GM12891 (cell line): ENCODE data around the gene ADGRG2.

Source experiments
- DNase-seq: peaks from one replicate; pipeline ENCODE4 v3.0.0; 2011; ENCODE audit warnings: low spot score; ENCODE audit not compliant: insufficient read length
- FAIRE-seq: peaks from 2 replicates; lab custom pipeline; 2011; peaks lifted over from hg19 to GRCh38; lab: Jason Lieb, UNC
- PAX5 ChIP-seq: IDR thresholded peaks from 2 replicates; pipeline ENCODE4 v1.6.1; 2011; ENCODE audit warnings: low read length, moderate library complexity, mild to moderate bottlenecking; ENCODE audit not compliant: insufficient read depth, severe bottlenecking
- POLR2A ChIP-seq: IDR thresholded peaks from 2 replicates; pipeline ENCODE4 v1.6.1; 2011; ENCODE audit warnings: low read depth, low read length, control low read depth
- POLR2AphosphoS5 ChIP-seq: IDR thresholded peaks from 2 replicates; pipeline ENCODE4 v1.6.1; 2011; ENCODE audit warnings: low read depth, low read length, control low read depth
- POU2F2 ChIP-seq: IDR thresholded peaks from 2 replicates; pipeline ENCODE4 v1.6.1; 2011; ENCODE audit warnings: low read depth, mild to moderate bottlenecking, control low read depth, low read length, moderate library complexity
- SPI1 ChIP-seq: IDR thresholded peaks from 2 replicates; pipeline ENCODE4 v1.6.1; 2011; ENCODE audit warnings: low read depth, low read length, control low read depth
- TAF1 ChIP-seq: IDR thresholded peaks from 2 replicates; pipeline ENCODE4 v1.6.1; 2011; ENCODE audit warnings: low read depth, low read length, control low read depth

Gene ADGRG2

GRCh38 chrX:19007868-19008267, 114.4 kb downstream of the ADGRG2 start:
- TF ChIP-seq TAF1 (no peak), POLR2A (no peak), POLR2AphosphoS5 (no peak), POU2F2 (no peak)
- FAIRE-seq (no peak), DNase-seq (no peak)

- FAIRE-seq (no peak), DNase-seq (no peak)
- TF ChIP-seq POU2F2 = no peak
- TF ChIP-seq POLR2A = no peak
- TF ChIP-seq TAF1 = no peak
- no peak for TF ChIP-seq POLR2AphosphoS5
- TF ChIP-seq PAX5 = no peak
- no peak for TF ChIP-seq SPI1
Measured at GRCh38 chrX:19007011-19007410, 115.3 kb downstream of the ADGRG2 start.

- TF ChIP-seq TAF1 (no peak), POLR2A (no peak), POLR2AphosphoS5 (no peak), SPI1 (no peak)
- DNase-seq = no peak
- no peak for FAIRE-seq
Measured at GRCh38 chrX:19005909-19006308, 116.4 kb downstream of the ADGRG2 start.

GRCh38 chrX:19003756-19004155, 118.5 kb downstream of the ADGRG2 start:
- no peak for FAIRE-seq
- no peak for TF ChIP-seq SPI1
- TF ChIP-seq PAX5 = no peak
- no peak for TF ChIP-seq POLR2A
- no peak for TF ChIP-seq POU2F2
- no peak for TF ChIP-seq TAF1
- no peak for TF ChIP-seq POLR2AphosphoS5
- DNase-seq = no peak

GRCh38 chrX:18998653-18999052, 123.6 kb downstream of the ADGRG2 start:
- FAIRE-seq (no peak), DNase-seq (no peak)
- TF ChIP-seq POLR2A = no peak
- TF ChIP-seq PAX5 = no peak
- no peak for TF ChIP-seq SPI1
- no peak for TF ChIP-seq POU2F2
- no peak for TF ChIP-seq TAF1
- TF ChIP-seq POLR2AphosphoS5 = no peak

- TF ChIP-seq SPI1 (no peak), POU2F2 (no peak), POLR2AphosphoS5 (no peak), TAF1 (no peak), POLR2A (no peak), PAX5 (no peak)
- DNase-seq (no peak), FAIRE-seq (no peak)
Measured at GRCh38 chrX:18997916-18998315, 124.4 kb downstream of the ADGRG2 start.

GRCh38 chrX:18996536-18996935, 125.7 kb downstream of the ADGRG2 start:
- no peak for FAIRE-seq
- no peak for TF ChIP-seq TAF1
- TF ChIP-seq POLR2AphosphoS5 = no peak
- no peak for TF ChIP-seq PAX5
- no peak for TF ChIP-seq POU2F2
- no peak for TF ChIP-seq SPI1
- no peak for TF ChIP-seq POLR2A
- no peak for DNase-seq

- no peak for DNase-seq
- FAIRE-seq = no peak
- TF ChIP-seq POLR2A (no peak), SPI1 (no peak), POLR2AphosphoS5 (no peak), POU2F2 (no peak), PAX5 (no peak), TAF1 (no peak)
Measured at GRCh38 chrX:18995221-18995620, 127.0 kb downstream of the ADGRG2 start.

GRCh38 chrX:18994713-18995112, 127.6 kb downstream of the ADGRG2 start:
- no peak for TF ChIP-seq POU2F2
- TF ChIP-seq PAX5 = no peak
- no peak for TF ChIP-seq SPI1
- no peak for TF ChIP-seq TAF1
- TF ChIP-seq POLR2A = no peak
- TF ChIP-seq POLR2AphosphoS5 = no peak
- FAIRE-seq (no peak), DNase-seq (no peak)

GRCh38 chrX:18992829-18993228, 129.4 kb downstream of the ADGRG2 start:
- TF ChIP-seq SPI1 = no peak
- no peak for TF ChIP-seq POLR2A
- no peak for TF ChIP-seq TAF1
- TF ChIP-seq PAX5 = no peak
- no peak for TF ChIP-seq POU2F2
- TF ChIP-seq POLR2AphosphoS5 = no peak
- FAIRE-seq = no peak
- DNase-seq = no peak

GRCh38 chrX:18985186-18985435, 137.2 kb downstream of the ADGRG2 start:
- FAIRE-seq (no peak), DNase-seq (no peak)
- TF ChIP-seq POLR2AphosphoS5 (no peak), POU2F2 (no peak), PAX5 (no peak), TAF1 (no peak), SPI1 (no peak), POLR2A (no peak)
